Suppressor macrophage treated with lipopolysaccharide for 1 hour (primary cell): Measurements from ENCODE around the gene SMG5.
"Not testable (repeated sequence)": the region's sequence is repeated elsewhere in the genome, so short reads cannot be mapped to it uniquely, and the experiment has no call there.

Source experiments
- DNase-seq, 3 donors: peaks; one replicate each; pipeline ENCODE4 v3.0.0-alpha.2; 2020 to 2022

The SMG5 gene

DNA sequence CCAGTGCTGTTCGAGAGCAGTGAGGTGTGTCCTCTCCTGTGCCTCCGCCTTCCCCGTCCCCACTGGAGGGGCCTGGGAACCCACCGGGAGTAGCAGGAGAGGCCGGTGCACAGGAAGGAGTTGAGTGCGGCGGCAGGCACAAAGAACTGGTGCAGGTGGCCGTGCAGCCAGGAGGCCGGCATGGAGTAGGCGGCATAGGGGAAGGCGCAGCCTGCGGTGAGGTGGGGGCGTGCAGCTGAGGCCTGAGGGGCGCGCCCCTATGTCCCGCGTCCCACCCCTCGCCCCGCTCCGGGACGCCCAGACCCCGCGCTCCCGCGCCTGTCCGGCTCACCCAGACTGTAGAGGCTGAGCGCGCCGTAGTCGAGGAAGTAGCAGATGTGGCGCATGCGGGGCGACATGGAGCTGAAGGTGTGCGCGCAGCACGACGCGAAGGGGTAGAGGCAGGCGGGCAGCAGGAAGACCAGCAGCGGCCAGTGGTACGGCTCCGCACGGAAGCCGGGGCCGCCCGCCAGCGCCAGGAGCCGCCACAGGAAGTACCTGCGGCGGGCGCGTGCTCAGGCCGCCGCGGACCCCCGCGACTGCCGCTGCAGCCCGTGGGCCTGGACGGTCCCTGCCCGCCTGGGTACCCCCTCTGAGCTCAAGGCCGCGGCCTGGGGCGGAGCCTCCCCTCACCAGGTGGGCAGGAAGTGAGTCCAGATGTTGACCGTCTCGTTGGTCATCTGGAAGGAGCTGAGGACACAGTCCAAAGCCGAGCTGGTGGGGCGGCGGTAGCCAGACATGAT lies 37.0 kb downstream of the SMG5 start:
- peak in 2 of 3 donors; percentile 20 to 33 for DNase-seq

DNA sequence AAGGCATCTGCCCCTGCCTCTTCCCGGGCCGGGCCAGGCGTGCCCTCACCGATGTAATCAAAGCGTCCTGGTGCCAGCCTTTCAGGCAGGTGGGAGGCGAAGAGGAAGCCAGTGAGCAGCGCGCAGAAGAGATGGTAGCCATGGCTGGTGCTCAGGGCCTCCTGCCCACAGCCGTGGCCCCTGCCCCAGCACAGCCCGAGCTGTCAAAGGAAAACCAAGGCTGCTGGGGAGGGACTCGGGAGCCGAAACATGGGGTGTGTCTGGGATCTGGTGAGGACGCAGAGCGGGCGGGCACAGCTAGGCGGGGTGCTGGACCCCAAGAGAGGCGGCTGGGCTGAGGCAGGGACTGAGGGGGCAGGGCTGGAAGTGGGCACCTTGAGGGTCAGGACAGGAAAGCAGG lies 37.9 kb downstream of the SMG5 start:
- no peak for DNase-seq

GRCh38 chr1:156244126-156244525 lies 38.5 kb downstream of the SMG5 start:
- no peak for DNase-seq

DNA sequence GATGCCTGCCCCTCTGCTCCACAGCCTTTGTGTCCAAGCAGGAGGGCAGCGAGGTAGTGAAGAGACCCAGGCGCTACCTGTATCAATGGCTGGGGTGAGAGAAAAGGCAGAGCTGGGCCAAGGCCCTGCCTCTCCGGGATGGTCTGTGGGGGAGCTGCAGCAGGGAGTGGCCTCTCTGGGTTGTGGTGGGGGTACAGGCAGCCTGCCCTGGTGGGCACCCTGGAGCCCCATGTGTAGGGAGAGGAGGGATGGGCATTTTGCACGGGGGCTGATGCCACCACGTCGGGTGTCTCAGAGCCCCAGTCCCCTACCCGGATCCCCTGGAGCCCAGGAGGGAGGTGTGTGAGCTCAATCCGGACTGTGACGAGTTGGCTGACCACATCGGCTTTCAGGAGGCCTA lies 39.9 kb downstream of the SMG5 start:
- DNase-seq: no peak

- no peak for DNase-seq
Measured at GRCh38 chr1:156241926-156242325, 40.7 kb downstream of the SMG5 start, which contains the start of gene BGLAP. Gene BGLAP (plus strand): TSS chr1:156242184. CDS start chr1:156242232, 48 bp downstream.

DNA sequence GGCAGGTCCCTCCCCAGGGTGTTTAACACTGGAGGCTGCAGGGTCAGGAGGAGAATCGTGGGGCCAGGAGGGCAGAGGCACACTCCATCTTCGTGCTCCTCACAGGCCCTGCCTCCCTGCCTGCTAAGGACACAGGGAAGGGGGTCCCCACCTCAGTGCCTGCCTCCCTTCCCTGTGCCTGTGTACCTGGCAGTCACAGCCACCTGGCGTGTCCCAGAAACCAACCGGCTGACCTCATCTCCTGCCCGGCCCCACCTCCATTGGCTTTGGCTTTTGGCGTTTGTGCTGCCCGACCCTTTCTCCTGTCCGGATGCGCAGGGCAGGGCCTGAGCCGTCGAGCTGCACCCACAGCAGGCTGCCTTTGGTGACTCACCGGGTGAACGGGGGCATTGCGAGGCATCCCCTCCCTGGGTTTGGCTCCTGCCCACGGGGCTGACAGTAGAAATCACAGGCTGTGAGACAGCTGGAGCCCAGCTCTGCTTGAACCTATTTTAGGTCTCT lies 41.3 kb downstream of the SMG5 start:
- DNase-seq: peak; percentile 36 to 52 (median 37)

GRCh38 chr1:156238248-156238647 lies 44.4 kb downstream of the SMG5 start:
- DNase-seq: no peak

DNA sequence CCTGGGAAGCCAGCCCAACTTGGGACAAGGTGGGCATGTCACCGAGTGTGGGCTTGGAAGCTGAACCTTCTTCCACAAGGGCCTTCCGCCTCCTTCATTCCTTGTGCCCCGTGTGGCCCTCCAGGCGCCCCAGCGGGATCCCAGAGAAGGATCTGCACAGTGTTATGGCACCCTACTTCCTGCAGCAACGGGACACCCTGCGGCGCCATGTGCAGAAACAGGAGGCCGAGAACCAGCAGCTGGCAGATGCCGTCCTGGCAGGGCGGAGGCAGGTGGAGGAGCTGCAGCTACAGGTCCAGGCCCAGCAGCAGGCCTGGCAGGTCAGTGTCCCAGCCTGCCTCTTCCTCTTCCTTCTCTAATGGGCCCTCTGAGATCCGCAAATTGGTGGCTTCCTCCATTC lies 46.5 kb downstream of the SMG5 start:
- DNase-seq: no peak

DNA sequence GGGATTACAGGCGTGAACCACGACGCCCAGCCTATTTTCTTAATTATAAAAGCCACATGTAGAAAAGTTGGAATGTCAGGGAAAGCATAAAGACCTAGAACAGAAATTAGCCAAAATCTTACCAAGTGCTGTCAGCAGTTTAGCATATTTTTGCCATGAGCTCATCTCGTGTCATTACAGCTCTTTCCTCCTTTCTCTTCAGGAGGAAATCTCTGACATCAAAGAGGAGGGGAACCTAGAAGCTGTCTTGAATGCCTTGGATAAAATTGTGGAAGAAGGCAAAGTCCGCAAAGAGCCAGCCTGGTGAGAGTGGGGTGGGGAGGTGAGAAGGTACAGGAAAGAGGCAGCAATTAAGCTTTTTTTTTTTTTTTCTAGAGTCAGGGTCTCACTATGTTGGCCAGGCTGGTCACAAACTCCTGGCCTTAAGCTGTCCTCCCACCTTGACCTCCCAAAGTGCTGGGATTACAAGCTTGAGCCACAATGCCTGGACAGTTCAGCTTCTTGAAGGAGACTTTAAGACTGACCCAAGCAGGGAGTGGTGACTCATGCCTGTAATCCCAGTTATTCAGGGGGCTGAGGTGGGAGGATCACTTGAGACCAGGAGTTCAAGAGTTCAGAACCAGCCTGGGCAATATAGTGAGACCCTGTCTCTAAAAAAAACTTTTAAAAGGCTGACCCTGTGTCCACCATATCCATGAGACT lies 49.0 kb downstream of the SMG5 start:
- no peak for DNase-seq

- no peak for DNase-seq
Measured at GRCh38 chr1:156232201-156232894, 50.3 kb downstream of the SMG5 start.

GRCh38 chr1:156230473-156230837 lies 52.2 kb downstream of the SMG5 start:
- DNase-seq: no peak

DNA sequence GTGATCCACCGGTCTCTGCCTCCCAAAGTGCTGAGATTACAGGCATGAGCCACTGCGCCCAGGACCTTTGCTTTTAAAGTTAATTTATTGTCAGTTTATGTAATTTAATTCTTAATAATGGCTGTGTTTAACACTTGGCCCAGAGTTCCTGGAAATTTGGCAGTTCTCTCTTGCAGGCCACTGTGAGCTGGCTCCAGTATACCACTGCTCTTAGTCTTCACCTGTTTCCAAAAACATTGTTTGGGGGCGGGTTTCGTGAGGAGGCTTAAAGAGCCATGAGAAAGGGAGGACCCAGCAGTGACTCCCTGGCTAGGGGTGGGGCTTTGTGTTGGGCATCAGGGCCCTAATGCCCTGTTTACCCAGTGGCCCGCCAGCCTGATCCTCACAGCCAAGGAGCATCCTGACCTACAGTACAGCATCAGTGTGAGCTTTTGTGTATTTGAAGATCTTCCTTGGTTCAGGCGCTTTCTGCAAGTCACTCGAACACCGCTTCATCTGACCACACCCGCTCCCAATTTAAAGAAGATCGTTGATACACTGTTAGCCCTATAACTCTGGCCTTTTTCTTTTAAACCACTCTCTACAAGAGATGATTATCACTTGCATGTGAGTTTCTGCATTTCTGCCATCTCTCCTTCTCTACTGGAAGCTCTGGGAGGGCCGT lies 52.7 kb downstream of the SMG5 start:
- no peak for DNase-seq

GRCh38 chr1:156228501-156228900 lies 54.1 kb downstream of the SMG5 start:
- peak; percentile 32 to 47 (median 45) for DNase-seq

DNA sequence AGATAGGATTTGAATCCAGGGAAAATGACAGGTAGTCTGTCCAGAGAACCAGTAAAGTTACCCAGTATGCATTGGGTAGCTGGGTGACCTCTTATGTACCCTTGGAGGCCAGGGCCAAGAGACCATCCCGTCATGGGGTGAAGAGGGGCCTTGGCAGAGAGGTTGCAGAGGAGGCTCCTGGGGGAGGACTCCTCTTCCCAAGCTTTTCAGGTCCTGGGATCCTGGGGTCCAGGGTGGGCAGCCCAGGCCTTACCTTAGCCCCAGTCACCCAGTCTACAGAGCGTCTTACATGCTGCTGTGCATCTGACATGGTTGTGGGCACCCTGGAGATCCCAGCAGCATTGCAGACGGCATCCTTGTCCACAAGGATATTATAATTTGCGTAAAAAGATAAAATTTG lies 55.8 kb downstream of the SMG5 start:
- no peak for DNase-seq

DNA sequence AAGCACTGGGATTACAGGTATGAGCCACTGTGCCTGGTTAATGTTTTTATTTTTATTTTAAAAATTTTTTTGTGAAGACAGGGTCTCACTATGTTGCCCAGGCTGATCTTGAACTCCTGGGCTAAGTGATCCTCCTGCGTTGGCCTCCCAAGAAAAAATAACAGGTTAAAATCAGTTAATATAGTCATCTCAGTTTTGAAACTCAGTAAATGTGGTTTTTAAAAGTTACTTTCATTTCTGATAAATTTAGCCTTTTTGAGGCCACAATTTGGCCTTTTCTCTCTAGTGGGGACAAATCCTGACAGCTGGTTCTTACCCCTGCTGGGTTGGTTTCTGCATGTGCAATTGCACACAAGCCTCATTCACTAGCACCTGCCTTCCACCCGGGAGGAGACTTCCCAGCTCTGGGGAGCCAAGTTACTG lies 56.5 kb downstream of the SMG5 start:
- no peak for DNase-seq

DNA sequence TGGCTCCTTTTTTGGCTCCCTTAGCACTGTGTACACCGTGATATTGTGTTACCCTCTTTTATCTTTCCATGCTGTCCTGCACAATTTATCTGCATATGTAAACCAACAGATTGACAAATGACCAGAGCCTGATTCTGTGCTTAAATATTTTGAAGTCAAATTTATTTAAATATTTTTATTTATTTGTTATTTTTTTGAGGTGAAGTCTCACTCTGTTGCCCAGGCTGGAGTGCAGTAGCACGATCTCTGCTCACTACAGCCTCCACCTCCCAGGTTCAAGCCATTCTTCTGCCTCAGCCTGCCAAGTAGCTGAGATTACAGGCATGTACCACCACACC lies 57.0 kb downstream of the SMG5 start:
- DNase-seq: no peak

DNA sequence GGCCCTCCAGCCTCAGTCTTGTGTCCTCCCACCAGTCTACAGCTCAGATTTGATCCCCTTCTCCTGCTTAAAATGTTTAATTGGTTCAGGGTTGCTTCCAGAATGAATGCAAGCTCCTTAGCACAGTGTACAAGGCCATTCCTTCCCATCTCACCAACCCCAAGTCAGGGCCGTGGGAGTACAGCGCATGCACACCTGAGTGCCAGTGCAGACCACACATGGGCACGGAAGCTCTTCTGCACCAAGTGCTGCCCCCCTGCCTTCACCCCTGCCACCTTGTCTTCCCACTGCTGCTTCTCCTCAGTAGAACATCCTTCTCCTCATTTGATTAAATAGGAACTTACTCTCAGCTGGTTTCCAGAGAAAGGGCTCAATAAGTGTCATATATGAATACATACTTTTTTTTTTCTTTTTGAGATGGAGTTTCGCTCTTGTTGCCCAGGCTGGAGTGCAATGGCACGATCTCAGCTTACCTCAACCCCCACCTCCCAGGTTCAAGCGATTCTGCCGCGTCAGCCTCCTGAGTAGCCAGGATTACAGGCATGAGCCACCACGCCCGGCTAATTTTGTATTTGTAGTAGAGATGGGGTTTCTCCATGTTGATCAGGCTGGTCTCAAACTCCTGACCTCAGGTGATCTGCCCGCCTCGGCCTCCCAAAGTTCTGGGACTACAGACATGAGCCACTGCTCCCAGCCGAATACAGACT lies 60.5 kb downstream of the SMG5 start:
- DNase-seq: no peak

GRCh38 chr1:156220226-156220625 lies 62.4 kb downstream of the SMG5 start:
- no peak for DNase-seq

GRCh38 chr1:156217871-156218270 lies 64.8 kb downstream of the SMG5 start:
- peak; percentile 43 to 78 (median 69) for DNase-seq

GRCh38 chr1:156216361-156217086 lies 66.1 kb downstream of the SMG5 start:
- not testable (repeated sequence) for DNase-seq

DNA sequence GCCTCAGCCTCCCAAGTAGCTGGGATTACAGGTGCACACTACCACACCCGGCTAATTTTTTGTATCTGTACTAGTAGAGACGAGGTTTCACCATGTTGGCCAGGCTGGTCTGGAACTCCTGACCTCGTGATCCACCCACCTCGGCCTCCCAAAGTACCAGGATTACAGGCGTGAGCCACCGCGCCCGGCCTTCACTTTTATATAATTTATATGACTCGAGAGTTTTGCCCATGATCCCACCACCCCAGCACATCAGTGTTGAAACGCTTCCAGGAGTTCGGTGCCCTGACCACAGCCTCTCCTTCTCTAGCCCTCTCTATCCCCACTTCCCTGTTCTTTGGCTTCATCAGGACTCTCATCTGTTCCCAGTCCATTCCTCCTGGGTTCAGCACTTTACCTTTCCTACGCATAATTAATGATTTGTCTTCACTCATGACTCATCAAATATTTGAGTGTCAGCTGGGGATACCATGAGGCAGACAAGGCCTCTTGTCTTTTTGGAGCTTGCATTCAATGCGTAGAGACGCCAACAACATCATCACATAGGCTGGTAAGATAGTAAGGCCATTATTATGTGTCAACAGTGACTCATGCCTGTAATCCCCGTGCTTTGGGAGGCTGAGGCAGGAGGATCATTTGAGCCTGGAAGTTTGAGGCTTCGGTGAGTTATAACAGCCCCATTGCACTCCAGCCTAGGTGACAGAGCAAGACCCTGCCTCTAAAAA lies 68.4 kb downstream of the SMG5 start:
- peak; percentile 15 to 43 (median 31) for DNase-seq
